Measurements from ENCODE around the gene KIF20B. TPM values are rescaled to one million over a fixed set of nuclear protein-coding genes. Genes with fewer than 3 reads are reported as not detected.

The KIF20B gene
- total RNA-seq, 2 experiments from 2014 or later = 66.4 to 85.7 TPM

GRCh38 chr10:89695307-89695706, 6.1 kb upstream of the KIF20B start:
- H3K27ac Mint-ChIP-seq = no peak overlapping the region
- DNase-seq = no peak
- no peaks in the 10 kb centered on the region for H3K9me3 Mint-ChIP-seq
- no peaks in the 10 kb centered on the region for H3K27me3 Mint-ChIP-seq
- CTCF ChIA-PET = interaction anchor here (1.0 kb wide), 1 partner anchor 34 kb away, joined by 3 read pairs; no protein-coding TSS in a partner anchor
- H3K4me1 Mint-ChIP-seq = peaks cover 5% of the 10 kb centered on the region
- POLR2A ChIA-PET = no interaction called here
- no peak overlapping the region for H3K4me3 Mint-ChIP-seq
- H3K36me3 Mint-ChIP-seq (ENCODE audit: low read depth) = peaks cover 4% of the 10 kb centered on the region

- no peak for DNase-seq
- POLR2A ChIA-PET = no interaction called here
- no peak overlapping the region for H3K4me3 Mint-ChIP-seq
- H3K9me3 Mint-ChIP-seq = no peaks in the 10 kb centered on the region
- H3K36me3 Mint-ChIP-seq (ENCODE audit: low read depth) = peaks cover 8% of the 10 kb centered on the region
- no peaks in the 10 kb centered on the region for H3K27me3 Mint-ChIP-seq
- peaks cover 20% of the 10 kb centered on the region for H3K4me1 Mint-ChIP-seq
- CTCF ChIA-PET = no interaction called here
- no peak overlapping the region for H3K27ac Mint-ChIP-seq
Observed at GRCh38 chr10:89697946-89698345, 3.4 kb upstream of the KIF20B start.

- POLR2A ChIA-PET = no interaction called here
- Mint-ChIP-seq H3K27ac (peak overlapping the region; percentile 56), H3K36me3 (ENCODE audit: low read depth) (peaks cover 12% of the 10 kb centered on the region), H3K4me3 (peak overlapping the region; percentile 51), H3K27me3 (no peaks in the 10 kb centered on the region), H3K4me1 (peaks cover 31% of the 10 kb centered on the region), H3K9me3 (no peaks in the 10 kb centered on the region)
- DNase-seq = no peak
- CTCF ChIA-PET = no interaction called here
Observed at GRCh38 chr10:89699581-89700064, 1.8 kb upstream of the KIF20B start.

GRCh38 chr10:89700923-89701241, 508 bp upstream of the KIF20B start:
- H3K4me1 Mint-ChIP-seq = peaks cover 44% of the 10 kb centered on the region
- H3K27me3 Mint-ChIP-seq = no peaks in the 10 kb centered on the region
- no peak for DNase-seq
- CTCF ChIA-PET = interaction anchor here (0.7 to 0.9 kb wide), 2 partner anchors 9 to 40 kb away, joined by 3 to 4 read pairs; no protein-coding TSS in a partner anchor
- peak overlapping the region; percentile 99 for H3K27ac Mint-ChIP-seq
- POLR2A ChIA-PET = interaction anchor here (0.5 to 1.6 kb wide), 4 partner anchors 57 to 287 kb away, joined by 5 to 10 read pairs (median 8); partner anchors contain the start of gene IFIT5
- H3K36me3 Mint-ChIP-seq (ENCODE audit: low read depth) = peaks cover 19% of the 10 kb centered on the region
- no peaks in the 10 kb centered on the region for H3K9me3 Mint-ChIP-seq
- H3K4me3 Mint-ChIP-seq = peak overlapping the region; percentile 98

GRCh38 chr10:89702121-89702480, 711 bp downstream of the KIF20B start:
- ChIA-PET POLR2A (interaction anchor here (0.5 to 1.6 kb wide), 2 partner anchors 286 to 288 kb away, joined by 3 to 6 read pairs; partner anchors contain the start of gene IFIT5), CTCF (interaction anchor here (1.1 kb wide), 1 partner anchor 33 kb away, joined by 3 read pairs; no protein-coding TSS in a partner anchor)
- peaks cover 28% of the 10 kb centered on the region for H3K36me3 Mint-ChIP-seq (ENCODE audit: low read depth)
- H3K27ac Mint-ChIP-seq = peak overlapping the region; percentile 99
- H3K4me1 Mint-ChIP-seq = peaks cover 56% of the 10 kb centered on the region
- H3K4me3 Mint-ChIP-seq = peak overlapping the region; percentile 98
- H3K9me3 Mint-ChIP-seq = no peaks in the 10 kb centered on the region
- DNase-seq = peak; percentile 26
- H3K27me3 Mint-ChIP-seq = no peaks in the 10 kb centered on the region

- CTCF ChIA-PET = interaction anchor here (0.9 kb wide), 1 partner anchor 10 kb away, joined by 3 read pairs; no protein-coding TSS in a partner anchor
- no peak for DNase-seq
- POLR2A ChIA-PET = no interaction called here
- H3K4me1 Mint-ChIP-seq = peaks cover 56% of the 10 kb centered on the region
- no peak overlapping the region for H3K4me3 Mint-ChIP-seq
- no peak overlapping the region for H3K27ac Mint-ChIP-seq
- H3K9me3 Mint-ChIP-seq = no peaks in the 10 kb centered on the region
- H3K36me3 Mint-ChIP-seq (ENCODE audit: low read depth) = peaks cover 35% of the 10 kb centered on the region
- H3K27me3 Mint-ChIP-seq = no peaks in the 10 kb centered on the region
Observed at GRCh38 chr10:89705466-89705865, 4.1 kb downstream of the KIF20B start.

- no peak overlapping the region for H3K4me3 Mint-ChIP-seq
- H3K27me3 Mint-ChIP-seq = no peaks in the 10 kb centered on the region
- H3K9me3 Mint-ChIP-seq = no peaks in the 10 kb centered on the region
- peaks cover 56% of the 10 kb centered on the region for H3K4me1 Mint-ChIP-seq
- H3K27ac Mint-ChIP-seq = peak overlapping the region; percentile 28
- ChIA-PET POLR2A (no interaction called here), CTCF (interaction anchor here (0.9 kb wide), 1 partner anchor 9 kb away, joined by 3 read pairs; no protein-coding TSS in a partner anchor)
- H3K36me3 Mint-ChIP-seq (ENCODE audit: low read depth) = peaks cover 40% of the 10 kb centered on the region
- no peak for DNase-seq
Observed at GRCh38 chr10:89706011-89706410, 4.6 kb downstream of the KIF20B start.

GRCh38 chr10:89707372-89707771, 6.0 kb downstream of the KIF20B start:
- CTCF ChIA-PET = interaction anchor here (0.6 kb wide), 1 partner anchor 16 kb away, joined by 3 read pairs; no protein-coding TSS in a partner anchor

GRCh38 chr10:89710753-89711152, 9.4 kb downstream of the KIF20B start:
- no peak for DNase-seq
- CTCF ChIA-PET = interaction anchor here (0.6 kb wide), 1 partner anchor 13 kb away, joined by 3 read pairs; no protein-coding TSS in a partner anchor
- POLR2A ChIA-PET = no interaction called here
- H3K36me3 Mint-ChIP-seq (ENCODE audit: low read depth) = peaks cover 43% of the 10 kb centered on the region
- no peaks in the 10 kb centered on the region for H3K9me3 Mint-ChIP-seq
- no peak overlapping the region for H3K27ac Mint-ChIP-seq
- H3K27me3 Mint-ChIP-seq = no peaks in the 10 kb centered on the region
- H3K4me1 Mint-ChIP-seq = peaks cover 26% of the 10 kb centered on the region
- no peak overlapping the region for H3K4me3 Mint-ChIP-seq

More at GRCh38 chr10:89707372-89707771, 6.0 kb downstream of the KIF20B start:
- no peak overlapping the region for H3K27ac Mint-ChIP-seq
- POLR2A ChIA-PET = no interaction called here
- no peaks in the 10 kb centered on the region for H3K9me3 Mint-ChIP-seq
- no peak for DNase-seq
- peaks cover 53% of the 10 kb centered on the region for H3K4me1 Mint-ChIP-seq
- H3K36me3 Mint-ChIP-seq (ENCODE audit: low read depth) = peaks cover 42% of the 10 kb centered on the region
- no peaks in the 10 kb centered on the region for H3K27me3 Mint-ChIP-seq
- no peak overlapping the region for H3K4me3 Mint-ChIP-seq

- Mint-ChIP-seq H3K27me3 (no peaks in the 10 kb centered on the region), H3K4me1 (peaks cover 18% of the 10 kb centered on the region), H3K27ac (no peak overlapping the region), H3K4me3 (no peak overlapping the region), H3K9me3 (no peaks in the 10 kb centered on the region), H3K36me3 (ENCODE audit: low read depth) (peaks cover 46% of the 10 kb centered on the region)
- DNase-seq = no peak
- POLR2A ChIA-PET = no interaction called here
- CTCF ChIA-PET = no interaction called here
Observed at GRCh38 chr10:89734616-89735015, 33.2 kb downstream of the KIF20B start.

GRCh38 chr10:89738551-89739209, 37.3 kb downstream of the KIF20B start:
- Mint-ChIP-seq H3K4me1 (peaks cover 28% of the 10 kb centered on the region), H3K9me3 (no peaks in the 10 kb centered on the region), H3K27me3 (no peaks in the 10 kb centered on the region), H3K36me3 (ENCODE audit: low read depth) (peaks cover 38% of the 10 kb centered on the region), H3K27ac (peak overlapping the region; percentile 86), H3K4me3 (peak overlapping the region; percentile 6)
- CTCF ChIA-PET = interaction anchor here (1.0 to 1.2 kb wide), 2 partner anchors 10 to 13 kb away, joined by 3 read pairs; no protein-coding TSS in a partner anchor
- peak; percentile 19 for DNase-seq
- POLR2A ChIA-PET = no interaction called here

- ChIA-PET POLR2A (no interaction called here), CTCF (interaction anchor here (0.6 to 0.9 kb wide), 2 partner anchors 9 to 1112 kb away, joined by 3 read pairs; no protein-coding TSS in a partner anchor)
- H3K36me3 Mint-ChIP-seq (ENCODE audit: low read depth) = peaks cover 47% of the 10 kb centered on the region
- peaks cover 28% of the 10 kb centered on the region for H3K4me1 Mint-ChIP-seq
- no peak overlapping the region for H3K4me3 Mint-ChIP-seq
- H3K9me3 Mint-ChIP-seq = no peaks in the 10 kb centered on the region
- no peak overlapping the region for H3K27ac Mint-ChIP-seq
- H3K27me3 Mint-ChIP-seq = no peaks in the 10 kb centered on the region
- no peak for DNase-seq
Observed at GRCh38 chr10:89741126-89741762, 39.9 kb downstream of the KIF20B start.

- Mint-ChIP-seq H3K4me3 (no peak overlapping the region), H3K27ac (no peak overlapping the region), H3K27me3 (no peaks in the 10 kb centered on the region), H3K36me3 (ENCODE audit: low read depth) (peaks cover 43% of the 10 kb centered on the region), H3K4me1 (peaks cover 13% of the 10 kb centered on the region), H3K9me3 (no peaks in the 10 kb centered on the region)
- no peak for DNase-seq
- POLR2A ChIA-PET = no interaction called here
- CTCF ChIA-PET = no interaction called here
Observed at GRCh38 chr10:89744026-89744425, 42.6 kb downstream of the KIF20B start.
